Measurements from ENCODE around the gene SPO11.

- TF ChIP-seq CTCF (conservative IDR thresholded peaks at IDR 0.05; ENCODE audit: low read depth, low read length) (no peak), BHLHE40 (IDR thresholded peaks at IDR 0.05; ENCODE audit: low read depth, low read length) (no peak), USF2 (IDR thresholded peaks at IDR 0.05; ENCODE audit: low read depth, low read length) (no peak), POLR2A (IDR thresholded peaks at IDR 0.05; ENCODE audit: low read depth, low read length) (no peak), RFX5 (IDR thresholded peaks at IDR 0.05; ENCODE audit: low read depth, low read length) (no peak), CEBPB (IDR thresholded peaks at IDR 0.05; ENCODE audit: low read depth, low read length) (no peak), RCOR1 (IDR thresholded peaks at IDR 0.05; ENCODE audit: insufficient replicate concordance, low read length) (no peak), ELK1 (IDR thresholded peaks at IDR 0.05; ENCODE audit: borderline replicate concordance, low read depth, low read length) (no peak), RAD21 (IDR thresholded peaks at IDR 0.05; ENCODE audit: low read length) (no peak)
These were observed 61.2 kb downstream of the SPO11 start, which contains the start of gene RBM38 for GRCh38 chr20:57390604-57391438.

Data from IMR-90 (cell line).